AG10803 (cell line): ENCODE results near the gene KCND1.

Experiments used
- DNase-seq: peaks from one replicate; pipeline ENCODE4 v3.0.0; 2010; ENCODE audit warnings: low read depth
- H3K4me3 ChIP-seq: 2 replicates; pipeline ENCODE4 v1.5.1; 2011; ENCODE audit warnings: mild to moderate bottlenecking, low read length, control low read depth
- TF ChIP-seq, protein P1 (sequence below): conservative IDR thresholded peaks from 2 replicates; pipeline ENCODE4 v1.5.1; 2011; ENCODE audit warnings: mild to moderate bottlenecking, low read length, control low read depth, inconsistent platforms

Gene KCND1

DNA sequence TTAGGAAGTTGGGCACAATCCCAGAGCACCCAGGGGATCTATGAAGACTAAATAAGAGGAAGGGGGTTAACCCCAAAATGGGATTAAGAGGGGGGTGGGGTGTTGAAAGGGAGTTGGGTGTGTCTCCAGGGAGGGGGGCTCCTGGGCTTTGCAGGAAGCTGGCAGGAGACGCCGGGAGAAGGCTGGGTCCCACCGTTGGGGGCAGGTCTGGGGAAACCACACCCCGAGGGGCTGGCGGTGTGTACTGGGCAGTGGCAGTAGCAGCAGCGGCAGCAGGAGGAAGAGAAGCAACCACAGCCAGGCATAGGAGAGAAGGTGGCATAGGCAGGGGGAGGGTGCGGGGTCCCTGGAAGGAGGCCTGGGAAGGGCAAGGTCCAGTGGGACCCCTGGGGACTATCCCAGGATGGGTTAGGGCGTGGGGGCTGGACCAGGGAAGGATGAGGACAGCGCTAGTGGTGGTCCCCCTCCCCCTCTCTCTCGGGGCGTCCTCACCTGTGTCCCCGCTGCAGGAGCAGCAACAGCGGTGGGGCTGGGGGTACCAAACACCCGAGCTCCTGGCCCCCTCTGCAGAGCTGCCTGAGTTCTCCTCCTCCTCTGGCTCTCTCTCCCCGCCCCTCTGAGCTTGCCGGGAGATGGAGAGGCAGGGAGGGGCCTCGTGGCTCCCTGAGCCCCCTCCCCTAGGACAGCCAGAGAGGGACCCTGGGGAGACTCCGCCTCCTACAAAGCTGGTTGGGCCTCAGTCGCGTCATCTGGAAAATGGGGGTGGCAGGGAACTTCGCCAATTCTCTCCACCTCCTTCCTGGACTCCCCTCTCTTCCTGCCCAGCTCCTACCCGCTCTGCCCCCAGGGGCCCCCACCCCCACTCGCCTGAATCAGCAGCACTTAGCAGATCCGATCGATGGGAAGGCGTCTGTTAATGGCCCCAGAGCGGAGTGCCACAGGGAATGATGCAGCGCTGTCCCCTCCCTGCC, at the start of gene KCND1:
Gene KCND1, minus strand, starts transcription at position 596 of the 971 bp plus-strand sequence. CDS start 1,573 bp downstream, outside the sequence.
- TF ChIP-seq, protein P1, sequence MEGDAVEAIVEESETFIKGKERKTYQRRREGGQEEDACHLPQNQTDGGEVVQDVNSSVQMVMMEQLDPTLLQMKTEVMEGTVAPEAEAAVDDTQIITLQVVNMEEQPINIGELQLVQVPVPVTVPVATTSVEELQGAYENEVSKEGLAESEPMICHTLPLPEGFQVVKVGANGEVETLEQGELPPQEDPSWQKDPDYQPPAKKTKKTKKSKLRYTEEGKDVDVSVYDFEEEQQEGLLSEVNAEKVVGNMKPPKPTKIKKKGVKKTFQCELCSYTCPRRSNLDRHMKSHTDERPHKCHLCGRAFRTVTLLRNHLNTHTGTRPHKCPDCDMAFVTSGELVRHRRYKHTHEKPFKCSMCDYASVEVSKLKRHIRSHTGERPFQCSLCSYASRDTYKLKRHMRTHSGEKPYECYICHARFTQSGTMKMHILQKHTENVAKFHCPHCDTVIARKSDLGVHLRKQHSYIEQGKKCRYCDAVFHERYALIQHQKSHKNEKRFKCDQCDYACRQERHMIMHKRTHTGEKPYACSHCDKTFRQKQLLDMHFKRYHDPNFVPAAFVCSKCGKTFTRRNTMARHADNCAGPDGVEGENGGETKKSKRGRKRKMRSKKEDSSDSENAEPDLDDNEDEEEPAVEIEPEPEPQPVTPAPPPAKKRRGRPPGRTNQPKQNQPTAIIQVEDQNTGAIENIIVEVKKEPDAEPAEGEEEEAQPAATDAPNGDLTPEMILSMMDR, result no peak
- peak; percentile 26 for DNase-seq
- peak within 1 kb of the TSS; percentile 55 for H3K4me3 ChIP-seq

DNA sequence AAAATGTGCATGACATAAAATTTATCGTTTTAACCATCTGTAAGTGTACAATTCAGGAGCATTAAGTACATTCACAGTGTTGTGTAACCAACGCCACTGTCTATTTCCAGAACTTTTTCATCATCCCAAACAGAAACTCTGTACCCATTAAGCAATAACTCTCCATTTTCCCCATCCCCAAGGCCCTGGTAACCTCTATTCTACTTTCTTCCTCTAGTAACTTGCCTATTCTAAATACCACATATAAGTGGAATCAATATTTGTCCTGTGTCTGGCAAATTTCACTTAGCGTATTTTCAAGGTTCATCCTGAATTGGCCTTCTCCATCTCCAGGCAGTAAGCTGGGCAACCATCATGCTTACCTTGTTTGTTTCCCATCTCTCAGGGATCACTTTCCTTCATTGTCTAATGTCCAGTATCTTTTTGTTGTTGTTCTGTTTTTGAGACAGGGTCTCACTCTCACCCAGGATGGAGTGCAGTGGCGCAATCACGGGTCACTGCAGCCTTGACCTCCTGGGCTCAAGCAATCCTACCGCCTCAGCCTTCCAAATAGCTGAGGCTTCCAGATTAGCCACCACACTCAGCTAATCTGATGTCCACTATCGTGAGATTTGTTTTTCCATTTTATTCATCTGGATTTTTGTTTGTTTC, 48.1 kb upstream of the KCND1 start:
- TF ChIP-seq, protein P1, result no peak

DNA sequence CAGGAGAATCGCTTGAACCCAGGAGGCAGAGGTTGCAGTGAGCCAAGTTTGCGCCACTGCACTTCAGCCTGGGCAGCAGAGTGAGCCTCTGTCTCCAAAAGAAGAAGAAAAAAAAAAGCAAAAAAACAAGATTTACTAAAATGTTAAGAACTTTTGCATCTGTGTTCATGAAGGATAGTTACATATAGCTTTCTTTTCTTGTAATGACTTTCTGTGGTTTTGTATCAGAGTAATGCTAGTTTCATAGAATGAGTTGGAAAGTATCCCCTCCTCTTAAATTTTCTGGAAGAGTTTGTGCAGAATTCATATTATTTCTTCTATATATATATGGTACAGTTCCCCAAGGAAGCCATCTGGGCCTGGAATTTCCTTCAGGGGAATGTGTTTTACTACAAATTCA, 47.4 kb upstream of the KCND1 start:
- no peak overlapping the region for H3K4me3 ChIP-seq
- DNase-seq, result no peak
- TF ChIP-seq, protein P1, result no peak

More for the DNA sequence above, 48.1 kb upstream of the KCND1 start:
- no peak overlapping the region for H3K4me3 ChIP-seq
- no peak for DNase-seq

DNA sequence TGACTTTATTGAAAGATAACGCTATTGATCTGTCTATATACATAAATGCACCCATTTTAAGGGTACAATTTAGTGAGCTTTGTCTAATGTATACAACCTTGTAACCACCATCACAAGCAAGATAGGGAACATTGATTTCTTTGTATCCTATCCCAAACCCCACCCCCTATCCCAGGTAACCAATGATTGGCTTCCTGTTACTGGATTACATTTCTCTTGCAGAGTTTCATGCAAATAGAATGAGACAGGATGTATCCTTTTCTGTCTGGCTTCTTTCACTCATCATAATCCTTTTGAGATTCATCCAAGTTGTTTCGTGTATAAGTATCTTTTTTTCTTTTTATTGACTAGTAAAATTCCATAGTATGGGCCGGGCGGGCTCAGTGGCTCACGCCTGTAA, 32.1 kb upstream of the KCND1 start:
- TF ChIP-seq, protein P1, result no peak
- no peak overlapping the region for H3K4me3 ChIP-seq
- DNase-seq, result no peak

DNA sequence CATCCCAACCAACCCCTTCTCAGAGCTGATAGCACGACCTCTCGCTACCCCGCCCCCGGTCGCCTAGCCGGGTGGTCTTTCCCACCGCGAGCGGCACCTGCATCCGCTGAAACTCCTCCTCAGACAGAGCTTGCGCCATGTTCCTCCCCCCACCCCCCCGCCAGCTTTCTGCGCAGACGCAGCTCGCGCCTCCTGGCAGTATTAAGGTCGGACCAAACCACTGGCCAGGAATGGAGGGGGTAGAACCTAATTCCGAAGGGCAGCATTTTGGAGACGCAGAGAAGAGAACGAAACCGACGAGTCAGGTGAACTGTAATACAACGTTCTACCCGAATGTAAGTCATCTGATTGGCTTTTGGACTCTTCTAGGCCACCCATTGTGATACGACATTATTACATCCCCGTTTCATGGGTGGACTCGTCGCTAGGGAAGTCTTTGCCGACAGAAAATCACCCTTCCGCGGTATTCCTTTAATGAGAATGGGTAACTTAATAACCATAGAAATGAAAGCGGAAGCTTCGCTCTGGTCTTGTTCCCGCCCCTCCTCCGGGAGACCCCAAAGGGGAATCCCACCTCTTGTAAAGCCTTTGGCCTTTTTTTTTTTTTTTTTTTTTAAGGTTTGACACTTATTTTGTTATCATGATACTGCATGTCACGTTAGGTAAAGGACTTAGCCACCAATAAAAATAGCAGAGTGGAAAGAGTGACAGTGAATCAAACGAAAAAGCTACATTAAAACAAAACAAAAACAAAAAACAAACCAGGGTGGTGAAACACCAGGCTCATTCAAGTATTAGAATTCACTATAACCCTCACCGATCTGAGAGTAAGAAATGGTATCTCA, 30.7 kb upstream of the KCND1 start, which contains the start of gene GRIPAP1:
Gene GRIPAP1, minus strand, starts transcription at position 174 of the 845 bp plus-strand sequence. Its CDS starts 35 bp downstream, at position 139.
- H3K4me3 ChIP-seq, result peak within 1 kb of the TSS; percentile 82
- peak; percentile 81 for DNase-seq
- TF ChIP-seq, protein P1, result no peak

DNA sequence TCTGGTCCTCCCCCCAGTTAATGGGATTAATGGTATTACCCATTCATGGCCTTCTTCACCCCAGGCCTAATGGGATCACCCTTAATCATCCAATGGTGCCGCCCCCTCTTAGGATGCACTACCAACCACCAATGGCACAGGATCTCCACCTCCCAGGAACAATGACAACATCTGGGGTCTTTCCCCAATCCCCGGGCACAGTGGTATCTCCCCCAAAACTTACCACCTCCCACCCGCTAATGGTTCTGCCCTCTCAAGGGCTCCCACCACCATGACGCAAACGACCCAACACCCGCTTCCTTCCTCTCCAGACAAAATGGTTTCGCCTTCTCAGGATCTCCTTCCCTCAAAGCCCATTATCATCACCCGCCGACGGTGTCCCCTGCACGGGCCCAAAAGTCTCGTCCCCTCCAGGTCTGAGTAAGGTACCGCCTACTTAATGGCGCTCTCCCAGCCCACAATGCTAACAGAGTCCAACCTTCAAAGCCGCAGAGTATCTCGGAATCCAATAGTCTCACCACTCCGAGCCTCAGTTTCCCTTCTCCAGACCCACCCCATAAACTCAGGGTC, 30.0 kb upstream of the KCND1 start:
- TF ChIP-seq, protein P1, result no peak
- peak overlapping the region; percentile 82 for H3K4me3 ChIP-seq
- peak; percentile 30 for DNase-seq
